CD4-positive, alpha-beta T cell treated with Interleukin-17A for 4 hours (primary cell): ENCODE measurements around the gene KRT74.

Experiments
- DNase-seq: peaks from one replicate; pipeline ENCODE4 v3.0.0-alpha.2; 2020; ENCODE audit warnings: mixed read lengths

Gene KRT74

GRCh38 chr12:52518574-52519386, 54.9 kb downstream of the KRT74 start:
- no peak for DNase-seq

GRCh38 chr12:52517888-52518287, 55.8 kb downstream of the KRT74 start:
- no peak for DNase-seq

- DNase-seq: no peak
Measured at GRCh38 chr12:52517005-52517835, 56.4 kb downstream of the KRT74 start.

GRCh38 chr12:52515927-52516831, 57.5 kb downstream of the KRT74 start:
- DNase-seq: no peak
